HepG2 (cell line): ENCODE measurements around the gene RHOG. TPM values are rescaled to one million over a fixed set of nuclear protein-coding genes. Genes with fewer than 3 reads are reported as not detected.

Experiments
- ATAC-seq: fragments of 200-7000 bp; cut with Tn5 transposase; 3 replicates; pipeline ENCODE4 v1.9.1; 2020; ENCODE audit warnings: mild to moderate bottlenecking, moderate library complexity
- BruUV-seq: library from RNA; stranded (reverse); fragments of 400-500 nt; replicated peaks from 2 replicates; lab custom pipeline; 2021; lab: Mats Ljungman, UMichigan
- CTCF ChIA-PET: fragments of 300-600 bp; formaldehyde crosslinking; extraction: SDS; loops from one replicate; lab custom pipeline; 2021; ENCODE audit warnings: low total read pairs, inconsistent platforms, low intra/inter-chr PET ratio; lab: Yijun Ruan, JAX
- POLR2A ChIA-PET: fragments of 350-600 bp; sonication (Branson Sonifier 250); formaldehyde crosslinking; loops from one replicate; lab custom pipeline; 2020; ENCODE audit warnings: antibody characterized with exemption, inconsistent platforms; lab: Yijun Ruan, JAX
- DNase-seq: peaks from one replicate; pipeline ENCODE4 v3.0.0-alpha.2; 2015; ENCODE audit warnings: low spot score
- FAIRE-seq: peaks from 3 replicates; lab custom pipeline; 2011; peaks lifted over from hg19 to GRCh38; lab: Jason Lieb, UNC
- H2AFZ ChIP-seq: one replicate; pipeline ENCODE4 v1.6.1; 2011; ENCODE audit warnings: low read length, inconsistent platforms
- H3K27ac ChIP-seq: fragments of 300-600 bp; 3 replicates; pipeline ENCODE4 v1.8.0; 2011; ENCODE audit warnings: mixed run types, mild to moderate bottlenecking, mixed read lengths, low read length, inconsistent platforms; ENCODE audit not compliant: insufficient read depth; ENCODE audit errors: extremely low read length
- H3K27me3 ChIP-seq, 2 experiments: fragments of 200-600 bp in 1 of 2; 2 replicates in 1 of 2; 3 replicates in 1 of 2; pipeline versions ENCODE4 v1.6.0 to v1.8.0; 2011; ENCODE audit warnings: low read length in 2 of 2, mild to moderate bottlenecking in 2 of 2, moderate library complexity in 2 of 2, inconsistent platforms in 1 of 2; ENCODE audit not compliant: insufficient read depth in 2 of 2, control insufficient read depth in 1 of 2
- H3K36me3 ChIP-seq, 2 experiments: fragments of 200-600 bp in 1 of 2; replicated peaks in 1 of 2; 2 replicates in 1 of 2; 3 replicates in 1 of 2; pipeline versions ENCODE4 v1.5.1 to v1.8.0; 2011; ENCODE audit warnings: low read length in 2 of 2, inconsistent platforms in 1 of 2; ENCODE audit not compliant: insufficient read depth in 2 of 2, control insufficient read depth in 1 of 2
- H3K4me1 ChIP-seq: 2 replicates; pipeline ENCODE4 v1.5.1; 2012; ENCODE audit warnings: low read length, inconsistent platforms; ENCODE audit not compliant: insufficient read depth
- H3K4me2 ChIP-seq: 2 replicates; pipeline ENCODE4 v1.6.0; 2011; ENCODE audit warnings: low read depth, low read length, inconsistent platforms
- H3K4me3 ChIP-seq, 3 experiments: fragments of 200-600 bp in 1 of 3; sonication (generic), shearing (Covaris generic) in 1 of 3; replicated peaks in 1 of 3; 2 replicates each; pipeline ENCODE4 v1.5.1; 2011 to 2016; ENCODE audit warnings: low read length in 3 of 3, inconsistent platforms in 2 of 3, low read depth in 2 of 3, mild to moderate bottlenecking in 2 of 3, control low read depth in 1 of 3, mixed read lengths in 1 of 3; ENCODE audit not compliant: insufficient read depth in 1 of 3
- H3K79me2 ChIP-seq: one replicate; pipeline ENCODE4 v1.6.1; 2011; ENCODE audit warnings: low read length, inconsistent platforms; ENCODE audit not compliant: insufficient read depth
- H3K9ac ChIP-seq: 2 replicates; pipeline ENCODE4 v1.6.0; 2011; ENCODE audit warnings: mild to moderate bottlenecking, low read depth, low read length, inconsistent platforms; ENCODE audit not compliant: insufficient read depth
- H3K9me3 ChIP-seq: 2 replicates; pipeline ENCODE4 v1.5.1; 2012; ENCODE audit warnings: mild to moderate bottlenecking, low read length
- H4K20me1 ChIP-seq: 2 replicates; pipeline ENCODE4 v1.6.0; 2011; ENCODE audit warnings: inconsistent platforms, mild to moderate bottlenecking, low read length, moderate library complexity; ENCODE audit not compliant: insufficient read depth
- CTCF ChIP-seq: sonication (generic); formaldehyde crosslinking; IDR thresholded peaks from 2 replicates; pipeline ENCODE4 v1.5.0; 2020; ENCODE audit warnings: mild to moderate bottlenecking, missing genetic modification reagents, moderate library complexity
- GTF3A ChIP-seq: sonication (generic); formaldehyde crosslinking; conservative IDR thresholded peaks from 2 replicates; pipeline ENCODE4 v1.4.0; 2020; ENCODE audit warnings: mild to moderate bottlenecking, missing genetic modification reagents
- ISL2 ChIP-seq: sonication (generic); formaldehyde crosslinking; IDR thresholded peaks from 2 replicates; pipeline ENCODE4 v1.5.0; 2020; ENCODE audit warnings: missing genetic modification reagents
- KLF15 ChIP-seq: sonication (generic); formaldehyde crosslinking; IDR thresholded peaks from 2 replicates; pipeline ENCODE4 v1.8.1; 2023; ENCODE audit warnings: borderline replicate concordance, mild to moderate bottlenecking, inconsistent platforms, missing genetic modification reagents, mixed read lengths
- PAX8 ChIP-seq: sonication (generic); formaldehyde crosslinking; IDR thresholded peaks from 2 replicates; pipeline ENCODE4 v1.8.0; 2022; ENCODE audit warnings: mild to moderate bottlenecking, missing genetic modification reagents, borderline replicate concordance
- RFXAP ChIP-seq: sonication (generic); formaldehyde crosslinking; IDR thresholded peaks from 2 replicates; pipeline ENCODE4 v1.4.0; 2020; ENCODE audit warnings: missing genetic modification reagents, borderline replicate concordance
- SAP130 ChIP-seq: IDR thresholded peaks from 2 replicates; pipeline ENCODE4 v1.6.1; 2016; ENCODE audit warnings: low read depth
- SMC3 ChIP-seq: IDR thresholded peaks from 2 replicates; pipeline ENCODE4 v1.6.1; 2011; ENCODE audit warnings: low read length, improper control_type of control experiment
- STAG1 ChIP-seq: sonication (generic); formaldehyde crosslinking; IDR thresholded peaks from 2 replicates; pipeline ENCODE4 v1.4.0; 2020; ENCODE audit warnings: missing genetic modification reagents
- TARDBP ChIP-seq: sonication (generic); formaldehyde crosslinking; IDR thresholded peaks from 2 replicates; pipeline ENCODE4 v1.8.0; 2022; ENCODE audit warnings: mild to moderate bottlenecking, missing genetic modification reagents
- ZFY ChIP-seq: sonication (generic); formaldehyde crosslinking; IDR thresholded peaks from 2 replicates; pipeline ENCODE4 v1.4.0; 2020; ENCODE audit warnings: missing genetic modification reagents
- ZNF205 ChIP-seq: IDR thresholded peaks from 2 replicates; pipeline ENCODE4 v1.6.1; 2018; ENCODE audit warnings: missing biosample characterization, missing genetic modification reagents
- ZNF569 ChIP-seq: sonication (generic); formaldehyde crosslinking; IDR thresholded peaks from 2 replicates; pipeline ENCODE4 v1.5.0; 2020; ENCODE audit warnings: mild to moderate bottlenecking, missing genetic modification reagents, moderate library complexity, borderline replicate concordance
- WGBS: methylation state at CpG from one replicate; pipeline ENCODE4 v1.1.6; 2017; ENCODE audit warnings: low lambda C conversion rate; 5-methylcytosine and 5-hydroxymethylcytosine counted together
- in situ Hi-C: cut with HindIII; loops from 2 replicates; pipeline ENCODE4 v1.10.0; 2017; ENCODE audit warnings: low pct_unique_long_range_greater_than_20kb; ENCODE audit not compliant: extremely low pct_ligation_motif_present
- intact Hi-C: fragments of 100-400 bp; cut with micrococcal nuclease; formaldehyde crosslinking; loops from one replicate; pipeline ENCODE4 v1.10.0; 2022; ENCODE audit not compliant: unreplicated experiment
- polyA plus RNA-seq, 8 experiments: library from polyadenylated mRNA; depleted of rRNA in 3 of 8; stranded (reverse) in 7 of 8; unstranded in 1 of 8; fragments of >200 nt; fragmentation: Illumina TruSeq in 4 of 8; extraction: Trizol in 4 of 8; gene quantifications; 2 replicates each; pipeline versions ENCODE4 v1.2.1 to v1.2.3, GENCODE V29; 2011 to 2016; ENCODE audit warnings: low read depth in 4 of 8, missing spikeins in 1 of 8, mixed read lengths in 1 of 8; ENCODE audit not compliant: insufficient read depth in 1 of 8
- total RNA-seq, 5 experiments: library from RNA; depleted of rRNA; stranded (reverse); fragments of >200 nt; fragmentation: Illumina TruSeq; extraction: Trizol; gene quantifications; 2 replicates each; pipeline ENCODE4 v1.2.3, GENCODE V29; 2016; ENCODE audit warnings: low read depth in 1 of 5
- TF ChIP-seq, protein P1 (sequence below): sonication (generic); formaldehyde crosslinking; IDR thresholded peaks from 2 replicates; pipeline ENCODE4 v1.4.0; 2020; ENCODE audit warnings: mild to moderate bottlenecking, missing genetic modification reagents
- TF ChIP-seq, protein P2 (sequence below): sonication (generic); formaldehyde crosslinking; IDR thresholded peaks from 2 replicates; pipeline ENCODE4 v1.4.0; 2020; ENCODE audit warnings: missing genetic modification reagents

The RHOG gene
- total and polyA plus RNA-seq, 2 of the 13 experiments (the other 11 are each of a cell fraction or from before 2014, with no cell fraction given), result 7.7 to 23.4 TPM

DNA sequence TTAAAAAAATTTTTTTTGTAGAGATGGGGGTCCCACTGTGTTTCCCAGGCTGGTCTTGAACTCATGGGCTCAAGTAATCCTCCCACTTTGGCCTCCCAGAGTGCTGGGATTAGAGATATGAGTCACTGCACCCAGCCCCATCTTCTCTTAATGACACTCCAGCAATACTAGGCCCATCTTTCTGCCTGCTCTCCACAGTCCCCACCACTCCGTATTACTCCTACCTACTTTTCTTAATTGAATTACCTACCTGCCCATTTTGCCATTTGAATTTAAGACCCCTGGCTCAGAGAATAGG, 12.7 kb upstream of the RHOG start:
- TF ChIP-seq, protein P1, sequence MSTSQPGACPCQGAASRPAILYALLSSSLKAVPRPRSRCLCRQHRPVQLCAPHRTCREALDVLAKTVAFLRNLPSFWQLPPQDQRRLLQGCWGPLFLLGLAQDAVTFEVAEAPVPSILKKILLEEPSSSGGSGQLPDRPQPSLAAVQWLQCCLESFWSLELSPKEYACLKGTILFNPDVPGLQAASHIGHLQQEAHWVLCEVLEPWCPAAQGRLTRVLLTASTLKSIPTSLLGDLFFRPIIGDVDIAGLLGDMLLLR, result no peak
- TF ChIP-seq ZFY, result no peak
- no peak for TF ChIP-seq RFXAP
- TF ChIP-seq ISL2 (CRISPR knock-in tag), result no peak
- DNase-seq (no peak), ATAC-seq (no peak), FAIRE-seq (no peak)
- no peaks in the 10 kb centered on the region for H3K36me3 ChIP-seq
- H3K9me3 ChIP-seq, result no peaks in the 10 kb centered on the region
- in situ Hi-C loops (loop anchor here (10.0 kb wide), 1 partner anchor 111 kb away; no protein-coding TSS in a partner anchor), intact Hi-C loops (no loop called here)
- H3K4me2 ChIP-seq, result no peak overlapping the region
- H3K4me1 ChIP-seq, result peaks cover 44% of the 10 kb centered on the region
- no TSS peak for BruUV-seq
- no peak overlapping the region for H3K4me3 ChIP-seq
- peaks cover 27% of the 10 kb centered on the region for H3K79me2 ChIP-seq
- no peak overlapping the region for H3K27ac ChIP-seq
- no peaks in the 10 kb centered on the region; a peak in 1 of 5 replicates for H3K27me3 ChIP-seq
- H2AFZ ChIP-seq, result no peak overlapping the region
- POLR2A ChIA-PET, result interaction anchor here (2.6 to 3.4 kb wide), 4 partner anchors 12 to 219 kb away, joined by 15 to 44 read pairs (median 38); partner anchors contain the start of gene RHOG
- CTCF ChIA-PET, result no interaction called here
- H3K9ac ChIP-seq, result no peak overlapping the region
- WGBS, result 96% methylated on average over 1 of the region's 1 CpG
- H4K20me1 ChIP-seq, result no peaks in the 10 kb centered on the region

DNA sequence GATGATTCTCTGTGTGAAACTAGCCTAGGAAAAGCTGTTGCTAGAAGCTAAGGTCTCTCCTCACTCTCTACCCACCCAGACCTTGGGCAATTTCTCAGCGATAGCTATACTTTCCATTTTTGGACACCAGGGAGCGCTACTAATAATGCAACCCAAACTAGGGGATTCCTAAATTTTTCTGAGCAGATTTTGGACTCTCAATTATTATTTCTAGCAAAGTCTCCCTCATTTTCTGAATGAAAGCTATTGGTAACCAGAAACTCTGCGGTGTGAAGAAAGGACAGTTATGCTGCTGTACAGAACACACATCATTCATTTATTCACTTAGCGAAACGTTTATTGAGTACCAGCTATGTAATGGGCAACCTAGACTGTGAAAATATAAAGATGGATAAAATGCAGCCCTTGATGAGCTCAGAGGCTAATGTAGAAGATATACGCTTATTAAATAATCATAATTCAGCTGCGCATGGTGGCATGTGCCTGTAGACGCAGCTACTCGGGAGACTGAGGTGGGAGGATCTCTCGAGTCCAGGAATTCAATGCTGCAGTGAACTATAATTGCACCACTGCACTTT, 8.6 kb upstream of the RHOG start:
- BruUV-seq, result no TSS peak
- Histone ChIP-seq H3K4me1 (peaks cover 28% of the 10 kb centered on the region), H3K27ac (no peak overlapping the region), H3K4me2 (peak overlapping the region; percentile 13; the same call in 1 of the 2 replicates), H3K27me3 (no peaks in the 10 kb centered on the region), H3K9me3 (no peaks in the 10 kb centered on the region), H2AFZ (no peak overlapping the region), H4K20me1 (no peaks in the 10 kb centered on the region), H3K9ac (no peak overlapping the region), H3K79me2 (no peaks in the 10 kb centered on the region), H3K4me3 (no peak overlapping the region), H3K36me3 (no peaks in the 10 kb centered on the region)
- ChIA-PET POLR2A (interaction anchor here (1.0 to 1.3 kb wide), 4 partner anchors 31 to 109 kb away, joined by 3 to 8 read pairs (median 4); partner anchors contain the start of gene PGAP2), CTCF (interaction anchor here (4.5 kb wide), 1 partner anchor 224 kb away, joined by 28 read pairs; no protein-coding TSS in a partner anchor)
- intact Hi-C loops, result loop anchor here (1.0 kb wide), 1 partner anchor 223 kb away; no protein-coding TSS in a partner anchor
- FAIRE-seq, result peak; percentile 92
- in situ Hi-C loops, result loop anchor here (5.0 kb wide), 1 partner anchor 223 kb away; no protein-coding TSS in a partner anchor
- WGBS, result 38% methylated on average over 10 of the region's 10 CpGs
- peak; percentile 86 for ATAC-seq
- peak; percentile 41 for DNase-seq
- TF ChIP-seq STAG1 (CRISPR knock-in tag), result peak; percentile 69
- TF ChIP-seq CTCF (CRISPR knock-in tag), result peak; percentile 70
- TF ChIP-seq KLF15, result no peak
- TF ChIP-seq GTF3A (CRISPR knock-in tag), result no peak
- TF ChIP-seq SMC3, result peak; percentile 84
- TF ChIP-seq, protein P2, sequence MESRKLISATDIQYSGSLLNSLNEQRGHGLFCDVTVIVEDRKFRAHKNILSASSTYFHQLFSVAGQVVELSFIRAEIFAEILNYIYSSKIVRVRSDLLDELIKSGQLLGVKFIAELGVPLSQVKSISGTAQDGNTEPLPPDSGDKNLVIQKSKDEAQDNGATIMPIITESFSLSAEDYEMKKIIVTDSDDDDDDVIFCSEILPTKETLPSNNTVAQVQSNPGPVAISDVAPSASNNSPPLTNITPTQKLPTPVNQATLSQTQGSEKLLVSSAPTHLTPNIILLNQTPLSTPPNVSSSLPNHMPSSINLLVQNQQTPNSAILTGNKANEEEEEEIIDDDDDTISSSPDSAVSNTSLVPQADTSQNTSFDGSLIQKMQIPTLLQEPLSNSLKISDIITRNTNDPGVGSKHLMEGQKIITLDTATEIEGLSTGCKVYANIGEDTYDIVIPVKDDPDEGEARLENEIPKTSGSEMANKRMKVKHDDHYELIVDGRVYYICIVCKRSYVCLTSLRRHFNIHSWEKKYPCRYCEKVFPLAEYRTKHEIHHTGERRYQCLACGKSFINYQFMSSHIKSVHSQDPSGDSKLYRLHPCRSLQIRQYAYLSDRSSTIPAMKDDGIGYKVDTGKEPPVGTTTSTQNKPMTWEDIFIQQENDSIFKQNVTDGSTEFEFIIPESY (CRISPR knock-in tag), result no peak
- TF ChIP-seq ZNF569 (CRISPR knock-in tag), result no peak
- TF ChIP-seq ZNF205 (CRISPR knock-in tag), result peak; percentile 76; the same call in 1 of the 2 replicates
- no peak for TF ChIP-seq PAX8 (CRISPR knock-in tag)
- 0 out of 2 replicates have a peak, but pooled peaks have one; percentile 13 for TF ChIP-seq SAP130 (CRISPR knock-in tag)
- TF ChIP-seq TARDBP (CRISPR knock-in tag), result no peak
